Frontal cortex (tissue), 4 donors: ENCODE data around the gene OARD1. TPM values are rescaled to one million over a fixed set of nuclear protein-coding genes. Genes with fewer than 3 reads are reported as not detected.
"Not testable (repeated sequence)": the region's sequence is repeated elsewhere in the genome, so short reads cannot be mapped to it uniquely, and the experiment has no call there.

Experiments
- DNase-seq, 2 donors: peaks; one replicate each; pipeline ENCODE4 v3.0.0; 2012; ENCODE audit warnings: low spot score in 2 of 2
- FAIRE-seq: peaks from 2 replicates; lab custom pipeline; 2012; peaks lifted over from hg19 to GRCh38; lab: Jason Lieb, UNC
- total RNA-seq: library from RNA; depleted of rRNA; stranded (reverse); fragments of >200 nt; gene quantifications from one replicate; pipeline ENCODE4 v1.2.3, GENCODE V29; 2014
- donor health status: control.
- donor health status: control.
- donor health status: control.

OARD1 gene
- 6.9 TPM for total RNA-seq

GRCh38 chr6:41071923-41072835 lies at the start of gene OARD1:
Gene OARD1 (minus strand): TSS chr6:41072356. CDS start chr6:41071634, 722 bp downstream.
- FAIRE-seq (peak; percentile 94), DNase-seq (peak in 1 of 2 donors; percentile 54)

GRCh38 chr6:41120058-41120457 lies 47.9 kb upstream of the OARD1 start:
- no peak for FAIRE-seq
- no peak for DNase-seq

- DNase-seq (no peak), FAIRE-seq (no peak)
These were observed 47.4 kb upstream of the OARD1 start for GRCh38 chr6:41119508-41119907.

GRCh38 chr6:41115027-41115426 lies 42.9 kb upstream of the OARD1 start:
- DNase-seq, FAIRE-seq: not testable (repeated sequence)

GRCh38 chr6:41111017-41111416 lies 38.9 kb upstream of the OARD1 start:
- FAIRE-seq (no peak), DNase-seq (no peak)

- DNase-seq (no peak), FAIRE-seq (no peak)
These were observed 31.7 kb upstream of the OARD1 start for GRCh38 chr6:41103847-41104246.

GRCh38 chr6:41100871-41101287 lies 28.7 kb upstream of the OARD1 start:
- FAIRE-seq (no peak), DNase-seq (no peak)

- FAIRE-seq (no peak), DNase-seq (no peak)
These were observed 26.2 kb upstream of the OARD1 start for GRCh38 chr6:41098366-41098765.

GRCh38 chr6:41097467-41098090 lies 25.4 kb upstream of the OARD1 start:
- FAIRE-seq: no peak

GRCh38 chr6:41093729-41094128 lies 21.6 kb upstream of the OARD1 start:
- FAIRE-seq: no peak
- DNase-seq: no peak

More at GRCh38 chr6:41097467-41098090, 25.4 kb upstream of the OARD1 start:
- DNase-seq: no peak

- no peak for DNase-seq
- no peak for FAIRE-seq
These were observed 20.4 kb upstream of the OARD1 start for GRCh38 chr6:41092421-41093140.

- no peak for FAIRE-seq
- no peak for DNase-seq
These were observed 18.9 kb upstream of the OARD1 start for GRCh38 chr6:41090841-41091761.

- FAIRE-seq: no peak
- no peak for DNase-seq
These were observed 16.3 kb upstream of the OARD1 start for GRCh38 chr6:41088451-41088850.

GRCh38 chr6:41085182-41085581 lies 13.0 kb upstream of the OARD1 start:
- FAIRE-seq (no peak), DNase-seq (no peak)

GRCh38 chr6:41083072-41083471 lies 10.9 kb upstream of the OARD1 start:
- no peak for DNase-seq
- no peak for FAIRE-seq

GRCh38 chr6:41080621-41081020 lies 8.5 kb upstream of the OARD1 start:
- FAIRE-seq (no peak), DNase-seq (no peak)

- DNase-seq: no peak
- no peak for FAIRE-seq
These were observed 6.9 kb upstream of the OARD1 start for GRCh38 chr6:41079080-41079479.

- FAIRE-seq (no peak), DNase-seq (no peak)
These were observed 5.9 kb upstream of the OARD1 start for GRCh38 chr6:41078101-41078500.

- FAIRE-seq: no peak
These were observed 5.4 kb upstream of the OARD1 start for GRCh38 chr6:41077536-41077935.

More at GRCh38 chr6:41077536-41077935, 5.4 kb upstream of the OARD1 start:
- no peak for DNase-seq
